Measurements from ENCODE around the gene UBE2D1. TPM values are rescaled to one million over a fixed set of nuclear protein-coding genes. Genes with fewer than 3 reads are reported as not detected.

UBE2D1 gene
- total RNA-seq, 2 donors from 2014 or later = 14.6 to 18.4 TPM

- intact Hi-C loops (cut with DNase I) = no loop called here
- TF ChIP-seq CTCF (IDR thresholded peaks at IDR 0.05) = no peak
- Histone ChIP-seq H3K9me3 (no peaks in the 10 kb centered on the region), H3K27ac (no peak overlapping the region), H3K9ac (ENCODE audit: low read depth in 2 of 2, low read length in 2 of 2) (no peak overlapping the region), H3K27me3 (no peaks in the 10 kb centered on the region), H3K4me1 (no peaks in the 10 kb centered on the region), H3K4me3 (no peak overlapping the region), H3K36me3 (no peaks in the 10 kb centered on the region)
- no peak for DNase-seq
These were observed 17.9 kb upstream of the UBE2D1 start for GRCh38 chr10:58316874-58317273.

- Histone ChIP-seq H3K27ac (no peak overlapping the region), H3K36me3 (no peaks in the 10 kb centered on the region), H3K4me3 (no peak overlapping the region), H3K9me3 (no peaks in the 10 kb centered on the region), H3K27me3 (no peaks in the 10 kb centered on the region), H3K9ac (ENCODE audit: low read depth in 2 of 2, low read length in 2 of 2) (no peak overlapping the region), H3K4me1 (no peaks in the 10 kb centered on the region)
- intact Hi-C loops (cut with DNase I) = no loop called here
- no peak for DNase-seq
- no peak for TF ChIP-seq CTCF (IDR thresholded peaks at IDR 0.05)
These were observed 16.5 kb upstream of the UBE2D1 start for GRCh38 chr10:58318346-58318745.

- Histone ChIP-seq H3K9me3 (no peaks in the 10 kb centered on the region), H3K4me3 (no peak overlapping the region), H3K36me3 (no peaks in the 10 kb centered on the region), H3K27me3 (no peaks in the 10 kb centered on the region), H3K27ac (no peak overlapping the region), H3K9ac (ENCODE audit: low read depth in 2 of 2, low read length in 2 of 2) (no peak overlapping the region), H3K4me1 (no peaks in the 10 kb centered on the region)
- no peak for TF ChIP-seq CTCF (IDR thresholded peaks at IDR 0.05)
- DNase-seq = no peak
- intact Hi-C loops (cut with DNase I) = no loop called here
These were observed 15.2 kb upstream of the UBE2D1 start for GRCh38 chr10:58319599-58319998.

- Histone ChIP-seq H3K9ac (ENCODE audit: low read depth in 2 of 2, low read length in 2 of 2) (no peak overlapping the region), H3K27ac (no peak overlapping the region), H3K9me3 (no peaks in the 10 kb centered on the region), H3K27me3 (no peaks in the 10 kb centered on the region), H3K4me3 (no peak overlapping the region), H3K4me1 (no peaks in the 10 kb centered on the region), H3K36me3 (no peaks in the 10 kb centered on the region)
- no peak for TF ChIP-seq CTCF (IDR thresholded peaks at IDR 0.05)
- intact Hi-C loops (cut with DNase I) = no loop called here
- no peak for DNase-seq
These were observed 14.3 kb upstream of the UBE2D1 start for GRCh38 chr10:58320351-58321049.

- Histone ChIP-seq H3K9ac (ENCODE audit: low read depth in 2 of 2, low read length in 2 of 2) (no peak overlapping the region), H3K27me3 (no peaks in the 10 kb centered on the region), H3K9me3 (no peaks in the 10 kb centered on the region), H3K4me3 (no peak overlapping the region), H3K27ac (peak overlapping the region; percentile 46), H3K36me3 (no peaks in the 10 kb centered on the region), H3K4me1 (no peaks in the 10 kb centered on the region)
- intact Hi-C loops (cut with DNase I) = no loop called here
- DNase-seq = peak; percentile 55
- TF ChIP-seq CTCF (IDR thresholded peaks at IDR 0.05) = no peak
These were observed 12.6 kb upstream of the UBE2D1 start for GRCh38 chr10:58322072-58322834.
